ENCODE data around the gene POLR3H.
A peak's percentile ranks its signal among the peaks of the same experiment; 100 is the strongest.

POLR3H gene

DNA sequence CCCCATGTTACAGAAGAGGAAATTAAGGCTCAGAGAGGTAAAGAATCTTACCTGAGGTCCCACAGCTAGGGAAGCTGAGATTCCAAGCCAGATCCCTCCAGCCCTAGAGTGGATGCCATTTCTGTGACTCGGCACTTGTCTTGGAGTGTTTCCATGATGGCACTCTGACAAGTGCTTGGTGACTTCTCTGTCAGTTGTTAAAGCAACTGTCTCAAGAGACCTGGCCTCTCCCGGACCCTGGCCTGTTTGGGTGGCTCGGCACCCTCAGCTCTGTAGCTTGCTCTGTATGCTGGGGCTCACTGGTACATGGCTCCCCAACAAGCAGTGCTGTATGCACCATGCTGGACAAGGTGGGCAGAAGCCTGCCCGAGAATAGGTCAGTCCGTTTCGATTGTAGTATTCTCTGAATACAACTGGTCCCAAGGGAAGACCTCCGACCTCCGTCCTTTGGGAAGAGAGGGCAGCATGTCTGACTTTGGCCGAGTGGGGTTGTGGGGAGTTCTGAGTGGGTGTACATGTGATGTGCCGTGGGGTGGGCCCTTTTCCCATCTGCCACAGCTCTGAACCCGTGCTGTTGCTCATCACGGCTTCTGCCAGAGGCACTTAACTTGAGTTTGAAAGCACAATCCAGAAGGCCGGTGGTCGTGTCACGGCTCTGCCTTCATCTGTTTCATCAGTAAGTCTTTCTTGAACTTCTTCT is 63.0 kb downstream of the POLR3H start:
- no peak for DNase-seq (ENCODE audit: low spot score)

DNA sequence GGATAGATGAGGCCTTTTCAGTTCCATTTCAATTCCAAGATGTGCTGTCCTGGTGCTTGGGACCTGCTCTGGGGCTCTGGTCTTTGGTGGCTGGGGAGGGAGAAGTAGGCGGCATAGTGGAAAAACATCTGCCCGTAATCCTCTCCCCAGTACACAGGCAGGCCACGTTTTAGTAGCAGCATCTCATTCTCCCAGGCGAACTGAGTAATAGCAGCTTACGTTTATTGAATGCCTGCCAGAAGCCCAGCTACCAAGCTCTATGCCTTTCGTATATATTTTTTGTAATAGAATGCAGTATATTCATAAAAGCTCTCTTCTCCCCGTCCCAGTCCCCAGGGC is 63.9 kb downstream of the POLR3H start:
- no peak for DNase-seq (ENCODE audit: low spot score)

GRCh38 chr22:41479671-41480396 is 64.4 kb downstream of the POLR3H start:
- DNase-seq (ENCODE audit: low spot score): no peak

DNA sequence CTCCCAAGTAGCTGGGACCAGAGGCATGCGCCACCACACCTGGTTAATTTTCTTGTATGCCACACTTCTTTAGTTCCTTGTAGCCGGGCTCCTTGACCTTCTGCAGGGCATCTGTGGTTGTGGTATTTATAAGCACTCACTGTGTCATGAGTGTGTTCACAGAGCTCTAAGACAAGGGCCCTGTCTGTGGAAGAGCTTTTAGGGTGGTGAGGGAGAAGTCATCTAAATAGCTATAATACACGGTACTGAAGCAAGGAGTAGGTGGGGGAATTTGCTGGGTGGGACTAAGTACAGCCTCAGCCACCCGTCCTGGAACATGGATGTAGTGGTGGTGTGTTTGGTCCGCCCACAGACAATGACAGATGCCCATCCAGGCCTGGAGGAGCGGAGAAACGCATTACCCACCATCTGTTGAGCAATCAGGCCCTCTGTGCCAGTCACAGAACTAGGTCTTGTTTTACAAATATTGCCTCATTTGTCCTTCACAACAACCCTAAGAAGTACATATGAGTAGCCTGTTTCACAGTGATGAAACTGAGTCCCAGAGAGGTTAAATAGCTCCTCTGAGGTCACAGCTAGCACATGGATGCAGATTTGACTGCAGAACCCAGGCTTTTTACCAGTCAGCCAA is 65.3 kb downstream of the POLR3H start:
- peak; percentile 47 for DNase-seq (ENCODE audit: low spot score)

- peak; percentile 81 for DNase-seq (ENCODE audit: low spot score)
Observed at GRCh38 chr22:41478473-41478872, 65.8 kb downstream of the POLR3H start.

Data from germinal center (tissue), 1 donor.